Activated T-helper 17 cell treated with anti-CD3 and anti-CD28 coated beads, Interleukin-2, amount 50 U/mL, for 72 hours (primary cell): Measurements from ENCODE around the gene MYO1C. TPM values are rescaled to one million over a fixed set of nuclear protein-coding genes. Genes with fewer than 3 reads are reported as not detected.
A peak's percentile ranks its signal among the peaks of the same experiment; 100 is the strongest.
"Not testable (repeated sequence)": the region's sequence is repeated elsewhere in the genome, so short reads cannot be mapped to it uniquely, and the experiment has no call there.

ENCODE experiments used
- ATAC-seq: fragments of 150-1000 bp; cut with Tn5 transposase; replicated peaks from 2 replicates; pipeline ENCODE4 v1.10.0; 2021; ENCODE audit warnings: mild to moderate bottlenecking, moderate library complexity
- H3K27ac Mint-ChIP-seq: one replicate; pipeline ENCODE4 v1.8.0; 2022; ENCODE audit warnings: mixed read lengths
- H3K27me3 Mint-ChIP-seq: one replicate; pipeline ENCODE4 v1.8.0; 2022; ENCODE audit warnings: mixed read lengths
- H3K36me3 Mint-ChIP-seq: one replicate; pipeline ENCODE4 v1.8.0; 2022; ENCODE audit warnings: low read depth, mild to moderate bottlenecking, mixed read lengths
- H3K4me1 Mint-ChIP-seq: one replicate; pipeline ENCODE4 v1.8.0; 2022; ENCODE audit warnings: mixed read lengths
- H3K4me3 Mint-ChIP-seq: one replicate; pipeline ENCODE4 v1.8.0; 2022; ENCODE audit warnings: mild to moderate bottlenecking, mixed read lengths
- H3K9me3 Mint-ChIP-seq: one replicate; pipeline ENCODE4 v1.8.0; 2022; ENCODE audit warnings: mixed read lengths
- total RNA-seq, 2 donors: library from RNA; stranded (reverse); gene quantifications; one replicate each; pipeline ENCODE4 v1.2.3, GENCODE V29; 2022

Gene MYO1C
- total RNA-seq, 2 donors from 2014 or later, result 46.6 to 51.0 TPM

GRCh38 chr17:1469231-1469852 lies 23.1 kb downstream of the MYO1C start:
- no peaks in the 10 kb centered on the region for H3K9me3 Mint-ChIP-seq
- peaks cover 53% of the 10 kb centered on the region for H3K36me3 Mint-ChIP-seq
- H3K4me3 Mint-ChIP-seq, result no peak overlapping the region
- no peak overlapping the region for H3K27ac Mint-ChIP-seq
- no peaks in the 10 kb centered on the region for H3K27me3 Mint-ChIP-seq
- no peak for ATAC-seq
- peaks cover 8% of the 10 kb centered on the region for H3K4me1 Mint-ChIP-seq

GRCh38 chr17:1467898-1468492 lies 24.5 kb downstream of the MYO1C start:
- Mint-ChIP-seq H3K4me3 (no peak overlapping the region), H3K9me3 (no peaks in the 10 kb centered on the region), H3K27ac (no peak overlapping the region), H3K27me3 (no peaks in the 10 kb centered on the region), H3K36me3 (peaks cover 55% of the 10 kb centered on the region), H3K4me1 (peaks cover 6% of the 10 kb centered on the region)
- ATAC-seq, result no peak

- Mint-ChIP-seq H3K36me3 (peaks cover 50% of the 10 kb centered on the region), H3K27me3 (no peaks in the 10 kb centered on the region), H3K4me3 (no peak overlapping the region), H3K4me1 (peaks cover 12% of the 10 kb centered on the region), H3K9me3 (no peaks in the 10 kb centered on the region), H3K27ac (no peak overlapping the region)
- no peak for ATAC-seq
Measured at GRCh38 chr17:1467258-1467657, 25.2 kb downstream of the MYO1C start.

- peaks cover 15% of the 10 kb centered on the region for H3K4me1 Mint-ChIP-seq
- no peaks in the 10 kb centered on the region for H3K9me3 Mint-ChIP-seq
- H3K27ac Mint-ChIP-seq, result no peak overlapping the region
- ATAC-seq, result no peak
- no peaks in the 10 kb centered on the region for H3K27me3 Mint-ChIP-seq
- H3K4me3 Mint-ChIP-seq, result no peak overlapping the region
- H3K36me3 Mint-ChIP-seq, result peaks cover 32% of the 10 kb centered on the region
Measured at GRCh38 chr17:1464186-1464585, 28.3 kb downstream of the MYO1C start.

- peak overlapping the region; percentile 56 for H3K27ac Mint-ChIP-seq
- H3K36me3 Mint-ChIP-seq, result peaks cover 18% of the 10 kb centered on the region
- no peak for ATAC-seq
- H3K4me3 Mint-ChIP-seq, result peak overlapping the region; percentile 69
- H3K9me3 Mint-ChIP-seq, result no peaks in the 10 kb centered on the region
- H3K4me1 Mint-ChIP-seq, result peaks cover 15% of the 10 kb centered on the region
- no peaks in the 10 kb centered on the region for H3K27me3 Mint-ChIP-seq
Measured at GRCh38 chr17:1462164-1463112, 30.0 kb downstream of the MYO1C start.

GRCh38 chr17:1461198-1461944 lies 31.1 kb downstream of the MYO1C start:
- Mint-ChIP-seq H3K4me3 (no peak overlapping the region), H3K27ac (no peak overlapping the region), H3K9me3 (no peaks in the 10 kb centered on the region), H3K36me3 (peaks cover 9% of the 10 kb centered on the region), H3K4me1 (peaks cover 20% of the 10 kb centered on the region), H3K27me3 (no peaks in the 10 kb centered on the region)
- ATAC-seq, result no peak

- peaks cover 7% of the 10 kb centered on the region for H3K36me3 Mint-ChIP-seq
- ATAC-seq, result no peak
- peaks cover 20% of the 10 kb centered on the region for H3K4me1 Mint-ChIP-seq
- H3K9me3 Mint-ChIP-seq, result no peaks in the 10 kb centered on the region
- H3K27me3 Mint-ChIP-seq, result no peaks in the 10 kb centered on the region
- no peak overlapping the region for H3K27ac Mint-ChIP-seq
- H3K4me3 Mint-ChIP-seq, result no peak overlapping the region
Measured at GRCh38 chr17:1460233-1460632, 32.3 kb downstream of the MYO1C start.

- ATAC-seq, result peak; percentile 94
- H3K27ac Mint-ChIP-seq, result peak within 1 kb of the TSS; percentile 88
- H3K27me3 Mint-ChIP-seq, result no peaks in the 10 kb centered on the region
- H3K9me3 Mint-ChIP-seq, result no peaks in the 10 kb centered on the region
- peaks cover 24% of the 10 kb centered on the region for H3K4me1 Mint-ChIP-seq
- peak within 1 kb of the TSS; percentile 92 for H3K4me3 Mint-ChIP-seq
- peaks cover 39% of the 10 kb centered on the region for H3K36me3 Mint-ChIP-seq
Measured at GRCh38 chr17:1455797-1456599, 36.5 kb downstream of the MYO1C start, which contains the start of gene CRK. Gene CRK, minus strand, starts transcription at chr17:1456232. Its CDS starts 115 bp downstream, at chr17:1456117.

- Mint-ChIP-seq H3K27ac (peak overlapping the region; percentile 88), H3K27me3 (no peaks in the 10 kb centered on the region), H3K4me1 (peaks cover 24% of the 10 kb centered on the region), H3K36me3 (peaks cover 45% of the 10 kb centered on the region), H3K9me3 (no peaks in the 10 kb centered on the region), H3K4me3 (peak overlapping the region; percentile 92)
- peak; percentile 16 for ATAC-seq
Measured at GRCh38 chr17:1455291-1455796, 37.1 kb downstream of the MYO1C start.

GRCh38 chr17:1454541-1454940 lies 37.9 kb downstream of the MYO1C start:
- H3K4me1 Mint-ChIP-seq, result peaks cover 21% of the 10 kb centered on the region
- no peaks in the 10 kb centered on the region for H3K9me3 Mint-ChIP-seq
- peak overlapping the region; percentile 88 for H3K27ac Mint-ChIP-seq
- peaks cover 53% of the 10 kb centered on the region for H3K36me3 Mint-ChIP-seq
- no peaks in the 10 kb centered on the region for H3K27me3 Mint-ChIP-seq
- ATAC-seq, result no peak
- H3K4me3 Mint-ChIP-seq, result peak overlapping the region; percentile 92

GRCh38 chr17:1453694-1454093 lies 38.8 kb downstream of the MYO1C start:
- H3K9me3 Mint-ChIP-seq, H3K27me3 Mint-ChIP-seq, ATAC-seq: not testable (repeated sequence)
- peak overlapping the region; percentile 92 for H3K4me3 Mint-ChIP-seq
- peaks cover 30% of the 10 kb centered on the region for H3K4me1 Mint-ChIP-seq
- peak overlapping the region; percentile 65 for H3K27ac Mint-ChIP-seq
- peaks cover 60% of the 10 kb centered on the region for H3K36me3 Mint-ChIP-seq

GRCh38 chr17:1452836-1453235 lies 39.6 kb downstream of the MYO1C start:
- ATAC-seq, result no peak

GRCh38 chr17:1450261-1450660 lies 42.2 kb downstream of the MYO1C start:
- not testable (repeated sequence) for ATAC-seq

More at GRCh38 chr17:1452836-1453235, 39.6 kb downstream of the MYO1C start:
- Mint-ChIP-seq H3K4me3 (peak overlapping the region; percentile 92), H3K36me3 (peaks cover 60% of the 10 kb centered on the region), H3K27me3 (no peaks in the 10 kb centered on the region), H3K9me3 (no peaks in the 10 kb centered on the region), H3K4me1 (peaks cover 30% of the 10 kb centered on the region), H3K27ac (peak overlapping the region; percentile 65)

More at GRCh38 chr17:1450261-1450660, 42.2 kb downstream of the MYO1C start:
- not testable (repeated sequence) for H3K9me3 Mint-ChIP-seq, H3K4me3 Mint-ChIP-seq, H3K27ac Mint-ChIP-seq, H3K27me3 Mint-ChIP-seq
- Mint-ChIP-seq H3K4me1 (peaks cover 25% of the 10 kb centered on the region), H3K36me3 (peaks cover 69% of the 10 kb centered on the region)
